Measurements from ENCODE around the gene HSF5.

Gene HSF5

DNA sequence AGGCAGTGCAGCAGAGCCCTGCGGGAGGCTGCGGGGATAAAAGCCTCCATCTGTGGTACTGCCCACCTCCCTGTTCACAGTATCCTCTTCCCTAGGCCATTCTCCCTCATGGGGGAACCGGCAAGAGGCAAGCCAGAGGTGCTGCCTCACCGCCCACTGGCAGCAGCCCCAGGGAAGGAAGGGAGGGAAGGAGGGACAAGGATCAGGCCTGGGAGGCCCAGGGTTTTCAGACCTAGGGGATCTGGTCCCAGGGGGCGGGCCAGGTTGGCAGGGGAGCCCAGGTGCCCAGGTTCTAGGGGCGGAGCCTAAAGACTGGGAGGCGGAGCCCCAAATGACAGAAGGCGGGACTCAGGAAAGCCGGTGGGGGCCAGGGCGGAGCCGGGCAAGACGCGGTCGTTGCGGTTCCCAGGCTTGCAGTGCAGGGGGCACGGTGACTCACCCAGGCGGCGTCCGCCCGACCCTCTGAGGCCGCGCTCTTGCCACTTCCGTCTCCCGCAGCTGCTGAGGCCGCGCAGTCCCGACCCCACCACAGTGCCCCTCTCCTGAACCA lies 29.2 kb upstream of the HSF5 start:
- ATAC-seq (ENCODE audit: insufficient read depth, low read depth) = no peak; the same call in 2 of the 3 replicates
- TF ChIP-seq EZH2 (IDR thresholded peaks at IDR 0.05; ENCODE audit: borderline replicate concordance, low read depth, low read length, severe bottlenecking) = no peak
- TF ChIP-seq, protein P1, sequence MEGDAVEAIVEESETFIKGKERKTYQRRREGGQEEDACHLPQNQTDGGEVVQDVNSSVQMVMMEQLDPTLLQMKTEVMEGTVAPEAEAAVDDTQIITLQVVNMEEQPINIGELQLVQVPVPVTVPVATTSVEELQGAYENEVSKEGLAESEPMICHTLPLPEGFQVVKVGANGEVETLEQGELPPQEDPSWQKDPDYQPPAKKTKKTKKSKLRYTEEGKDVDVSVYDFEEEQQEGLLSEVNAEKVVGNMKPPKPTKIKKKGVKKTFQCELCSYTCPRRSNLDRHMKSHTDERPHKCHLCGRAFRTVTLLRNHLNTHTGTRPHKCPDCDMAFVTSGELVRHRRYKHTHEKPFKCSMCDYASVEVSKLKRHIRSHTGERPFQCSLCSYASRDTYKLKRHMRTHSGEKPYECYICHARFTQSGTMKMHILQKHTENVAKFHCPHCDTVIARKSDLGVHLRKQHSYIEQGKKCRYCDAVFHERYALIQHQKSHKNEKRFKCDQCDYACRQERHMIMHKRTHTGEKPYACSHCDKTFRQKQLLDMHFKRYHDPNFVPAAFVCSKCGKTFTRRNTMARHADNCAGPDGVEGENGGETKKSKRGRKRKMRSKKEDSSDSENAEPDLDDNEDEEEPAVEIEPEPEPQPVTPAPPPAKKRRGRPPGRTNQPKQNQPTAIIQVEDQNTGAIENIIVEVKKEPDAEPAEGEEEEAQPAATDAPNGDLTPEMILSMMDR (IDR thresholded peaks at IDR 0.05; ENCODE audit: borderline replicate concordance, extremely low read depth, low read length, poor library complexity, severe bottlenecking) = no peak

DNA sequence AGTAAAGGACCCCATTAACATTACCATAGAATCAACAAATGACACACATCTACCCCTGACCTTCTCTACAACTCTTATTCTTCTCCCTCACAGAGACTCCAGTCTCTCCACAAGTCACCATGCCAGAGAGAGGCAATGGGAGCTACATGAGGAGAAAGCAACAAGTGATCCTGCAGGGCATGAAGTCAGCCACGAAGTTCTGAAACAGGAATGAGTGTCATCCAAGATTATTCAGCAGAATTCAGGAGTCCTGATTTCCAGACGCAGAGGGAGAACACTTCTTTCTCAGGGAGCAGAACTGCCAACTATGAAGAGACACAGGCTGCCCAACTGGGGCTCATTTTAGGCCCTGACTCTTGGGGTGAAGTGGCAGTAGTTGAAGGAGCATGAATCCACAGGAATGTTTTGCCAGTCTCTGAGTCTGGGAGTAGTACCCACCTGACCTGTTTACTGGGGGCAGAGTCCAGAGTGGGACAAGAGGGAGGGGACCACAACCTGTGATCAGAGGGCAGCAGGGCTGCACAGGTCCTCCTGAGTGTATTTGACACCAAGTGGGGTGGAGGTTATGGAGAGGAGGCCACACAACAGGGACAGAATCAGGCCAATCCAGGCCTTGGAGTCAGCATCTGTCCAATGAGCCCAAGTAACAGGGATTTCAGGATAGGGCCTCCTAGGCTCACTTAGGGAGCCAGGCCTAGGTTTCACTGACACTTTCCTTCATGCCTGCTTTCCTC lies 28.6 kb upstream of the HSF5 start:
- ATAC-seq (ENCODE audit: insufficient read depth, low read depth) (no peak), DNase-seq (no peak)
- TF ChIP-seq, protein P1 (IDR thresholded peaks at IDR 0.05; ENCODE audit: borderline replicate concordance, extremely low read depth, low read length, poor library complexity, severe bottlenecking) = no peak
- TF ChIP-seq EZH2 (IDR thresholded peaks at IDR 0.05; ENCODE audit: borderline replicate concordance, low read depth, low read length, severe bottlenecking) = no peak
- H3K36me3 ChIP-seq (ENCODE audit: insufficient read depth, low read length) = peaks cover 15% of the 10 kb centered on the region
- peaks cover 42% of the 10 kb centered on the region for H3K79me2 ChIP-seq (ENCODE audit: insufficient read depth, low read length)
- H3K27me3 ChIP-seq (ENCODE audit: insufficient read depth, low read length, poor library complexity) = no peaks in the 10 kb centered on the region
- peak overlapping the region; percentile 78 for H3K9ac ChIP-seq (ENCODE audit: low read depth, low read length)
- H2AFZ ChIP-seq (ENCODE audit: low read depth, low read length) = peak overlapping the region; percentile 59
- no peaks in the 10 kb centered on the region for H3K9me3 ChIP-seq (ENCODE audit: insufficient read depth, low read length, severe bottlenecking)
- peaks cover 22% of the 10 kb centered on the region for H4K20me1 ChIP-seq (ENCODE audit: insufficient read depth, low read length)
- H3K4me2 ChIP-seq (ENCODE audit: insufficient read depth, low read length) = peak overlapping the region; percentile 89
- H3K4me1 ChIP-seq (ENCODE audit: insufficient read depth, low read length) = peaks cover 56% of the 10 kb centered on the region
- peak overlapping the region; percentile 85 for H3K27ac ChIP-seq (ENCODE audit: low read length)
- peak overlapping the region; percentile 62 to 78 for H3K4me3 ChIP-seq (ENCODE audit: low read depth in 1 of 2, low read length in 2 of 2)

More for the DNA sequence above, 29.2 kb upstream of the HSF5 start:
- H3K9me3 ChIP-seq (ENCODE audit: insufficient read depth, low read length, severe bottlenecking) = no peaks in the 10 kb centered on the region
- H3K27me3 ChIP-seq (ENCODE audit: insufficient read depth, low read length, poor library complexity) = no peaks in the 10 kb centered on the region
- DNase-seq = no peak
- H3K36me3 ChIP-seq (ENCODE audit: insufficient read depth, low read length) = peaks cover 9% of the 10 kb centered on the region
- H3K27ac ChIP-seq (ENCODE audit: low read length) = peak overlapping the region; percentile 85
- H4K20me1 ChIP-seq (ENCODE audit: insufficient read depth, low read length) = peaks cover 19% of the 10 kb centered on the region
- peak overlapping the region; percentile 59 for H2AFZ ChIP-seq (ENCODE audit: low read depth, low read length)
- H3K4me3 ChIP-seq (ENCODE audit: low read depth in 1 of 2, low read length in 2 of 2) = peak overlapping the region; percentile 62 to 78
- H3K4me1 ChIP-seq (ENCODE audit: insufficient read depth, low read length) = peaks cover 51% of the 10 kb centered on the region
- H3K9ac ChIP-seq (ENCODE audit: low read depth, low read length) = peak overlapping the region; percentile 78
- H3K4me2 ChIP-seq (ENCODE audit: insufficient read depth, low read length) = peak overlapping the region; percentile 89
- peaks cover 35% of the 10 kb centered on the region for H3K79me2 ChIP-seq (ENCODE audit: insufficient read depth, low read length)

DNA sequence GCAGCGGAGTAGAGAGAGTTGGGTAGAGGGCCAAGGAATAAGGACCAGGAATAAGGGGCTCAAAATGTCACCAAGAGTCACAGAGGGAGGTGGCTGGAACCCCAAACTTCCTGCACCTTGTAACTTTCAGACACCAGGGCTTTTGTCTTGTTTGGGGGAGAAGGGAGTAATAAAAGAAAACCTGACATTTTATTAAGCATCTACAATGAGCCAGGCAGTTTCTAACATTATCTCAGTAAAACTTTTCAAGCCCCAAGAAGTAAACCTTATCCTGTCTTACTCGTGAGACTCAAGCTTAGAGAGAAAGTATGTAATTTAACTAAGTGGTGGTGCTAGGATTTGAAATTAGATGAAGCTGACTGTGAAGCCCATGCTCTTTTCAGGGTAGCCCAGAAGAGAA lies 27.1 kb upstream of the HSF5 start:
- peak overlapping the region; percentile 95 for H3K4me2 ChIP-seq (ENCODE audit: insufficient read depth, low read length)
- H2AFZ ChIP-seq (ENCODE audit: low read depth, low read length) = no peak overlapping the region

More for the DNA sequence above, 27.1 kb upstream of the HSF5 start:
- TF ChIP-seq, protein P1 (IDR thresholded peaks at IDR 0.05; ENCODE audit: borderline replicate concordance, extremely low read depth, low read length, poor library complexity, severe bottlenecking) = no peak
- H3K27me3 ChIP-seq (ENCODE audit: insufficient read depth, low read length, poor library complexity) = no peaks in the 10 kb centered on the region
- H3K9ac ChIP-seq (ENCODE audit: low read depth, low read length) = peak overlapping the region; percentile 87; the same call in 1 of the 2 replicates
- no peak overlapping the region; a peak in 1 of 4 replicates for H3K4me3 ChIP-seq (ENCODE audit: low read depth in 1 of 2, low read length in 2 of 2)
- H4K20me1 ChIP-seq (ENCODE audit: insufficient read depth, low read length) = peaks cover 28% of the 10 kb centered on the region
- no peak overlapping the region; the same call in 1 of the 2 replicates for H3K27ac ChIP-seq (ENCODE audit: low read length)
- DNase-seq (no peak), ATAC-seq (ENCODE audit: insufficient read depth, low read depth) (no peak)
- H3K36me3 ChIP-seq (ENCODE audit: insufficient read depth, low read length) = peaks cover 31% of the 10 kb centered on the region
- H3K9me3 ChIP-seq (ENCODE audit: insufficient read depth, low read length, severe bottlenecking) = no peaks in the 10 kb centered on the region
- peaks cover 63% of the 10 kb centered on the region for H3K4me1 ChIP-seq (ENCODE audit: insufficient read depth, low read length)
- H3K79me2 ChIP-seq (ENCODE audit: insufficient read depth, low read length) = peaks cover 49% of the 10 kb centered on the region

Data from DND-41 (cell line).